Peyer's patch (tissue), 4 donors: ENCODE results near the gene FOXG1.

Source experiments
- CTCF ChIP-seq, 6 experiments: fragments of 450-650 bp in 4 of 6; fragments of 200-600 bp in 2 of 6; sonication (generic) in 1 of 6; IDR thresholded peaks; one replicate each; pipeline ENCODE4 v1.5.1; 2017 to 2019; ENCODE audit warnings: antibody characterized with exemption in 6 of 6, mild to moderate bottlenecking in 3 of 6, moderate library complexity in 1 of 6
- POLR2A ChIP-seq, 2 donors: fragments of 450-650 bp; IDR thresholded peaks; one replicate each; pipeline ENCODE4 v1.5.1; 2017; ENCODE audit warnings: antibody characterized with exemption in 2 of 2, mild to moderate bottlenecking in 2 of 2, moderate library complexity in 2 of 2

GRCh38 chr14:28785096-28785952 lies 18.7 kb downstream of the FOXG1 start:
- TF ChIP-seq POLR2A (IDR thresholded peaks at IDR 0.05) = no peak
- TF ChIP-seq CTCF (IDR thresholded peaks at IDR 0.05) = no peak
